Breast epithelium (tissue), 4 donors: ENCODE results near the gene GFOD1. TPM values are rescaled to one million over a fixed set of nuclear protein-coding genes. Genes with fewer than 3 reads are reported as not detected.

ENCODE experiments used
- DNase-seq, 2 donors: peaks; one replicate each; pipeline ENCODE4 v3.0.0-alpha.2; 2019; ENCODE audit warnings: low spot score in 2 of 2
- H3K27ac ChIP-seq, 2 donors: fragments of 200-600 bp; sonication (generic) in 1 of 2; one replicate each; pipeline ENCODE4 v1.5.1; 2016 to 2019; ENCODE audit warnings: mild to moderate bottlenecking in 1 of 2
- H3K27me3 ChIP-seq, 2 donors: fragments of 200-600 bp; sonication (generic) in 1 of 2; one replicate each; pipeline versions ENCODE4 v1.5.1 to v1.6.0; 2017 to 2019; ENCODE audit warnings: control low read depth in 1 of 2, mild to moderate bottlenecking in 1 of 2
- H3K36me3 ChIP-seq: fragments of 200-600 bp; one replicate; pipeline ENCODE4 v1.5.1; 2019
- H3K4me1 ChIP-seq, 2 donors: fragments of 200-600 bp; sonication (generic); one replicate each; pipeline ENCODE4 v1.5.1; 2016 to 2019; ENCODE audit warnings: control low read depth in 1 of 2
- H3K4me3 ChIP-seq, 3 donors: fragments of 200-600 bp; sonication (generic); 1 replicate in 2 of 3; 2 replicates in 1 of 3; pipeline ENCODE4 v1.5.1; 2016 to 2019; ENCODE audit warnings: mild to moderate bottlenecking in 3 of 3, moderate library complexity in 2 of 3
- H3K9me3 ChIP-seq, 2 donors: fragments of 200-600 bp; sonication (generic) in 1 of 2; one replicate each; pipeline ENCODE4 v1.5.1; 2016 to 2019; ENCODE audit warnings: control low read depth in 1 of 2
- CTCF ChIP-seq, 3 donors: fragments of 450-650 bp; IDR thresholded peaks; one replicate each; pipeline ENCODE4 v1.5.1; 2016 to 2017; ENCODE audit warnings: antibody characterized with exemption in 3 of 3, mild to moderate bottlenecking in 3 of 3, moderate library complexity in 3 of 3
- POLR2A ChIP-seq: fragments of 450-650 bp; IDR thresholded peaks from one replicate; pipeline ENCODE4 v1.6.1; 2016; ENCODE audit warnings: antibody characterized with exemption, mild to moderate bottlenecking, moderate library complexity
- POLR2AphosphoS5 ChIP-seq, 3 donors: sonication (generic); formaldehyde crosslinking; IDR thresholded peaks; one replicate each; pipeline ENCODE4 v1.6.1; 2017; ENCODE audit warnings: antibody characterized with exemption in 3 of 3
- intact Hi-C: fragments of 100-400 bp; cut with DNase I; formaldehyde crosslinking; loops from one replicate; pipeline ENCODE4 v1.15.1; 2023; ENCODE audit warnings: low total_unique reads
- total RNA-seq, 3 donors: library from RNA; depleted of rRNA; stranded (reverse); fragments of >200 nt; gene quantifications; one replicate each; pipeline ENCODE4 v1.1.0, GENCODE V29; 2016

Gene GFOD1
- total RNA-seq, 3 donors from 2014 or later: 11.6 to 33.3 (median 23.3) TPM

GRCh38 chr6:13484138-13484708 lies 3.2 kb downstream of the GFOD1 start:
- DNase-seq: no peak
- Histone ChIP-seq H3K36me3 (no peaks in the 10 kb centered on the region), H3K27ac (peak overlapping the region in 1 of 2 donors; percentile 28), H3K4me1 (no peaks in the 10 kb centered on the region), H3K9me3 (no peaks in the 10 kb centered on the region), H3K27me3 (no peaks in the 10 kb centered on the region), H3K4me3 (peak overlapping the region; percentile 75 to 95 (median 79))
- intact Hi-C loops: no loop called here
- TF ChIP-seq POLR2A: no peak
- TF ChIP-seq POLR2AphosphoS5 (IDR thresholded peaks at IDR 0.05): no peak
- no peak for TF ChIP-seq CTCF (IDR thresholded peaks at IDR 0.05)

GRCh38 chr6:13480631-13481501 lies 6.5 kb downstream of the GFOD1 start:
- H3K9me3 ChIP-seq: no peaks in the 10 kb centered on the region
- DNase-seq: no peak
- H3K27me3 ChIP-seq: no peaks in the 10 kb centered on the region
- TF ChIP-seq POLR2AphosphoS5 (IDR thresholded peaks at IDR 0.05) (no peak), CTCF (IDR thresholded peaks at IDR 0.05) (no peak), POLR2A (no peak)
- H3K4me1 ChIP-seq: no peaks in the 10 kb centered on the region
- H3K4me3 ChIP-seq: no peak overlapping the region
- H3K27ac ChIP-seq: no peak overlapping the region
- no peaks in the 10 kb centered on the region for H3K36me3 ChIP-seq
- intact Hi-C loops: no loop called here

- TF ChIP-seq POLR2AphosphoS5 (IDR thresholded peaks at IDR 0.05) (no peak), POLR2A (no peak), CTCF (IDR thresholded peaks at IDR 0.05) (no peak)
- no peak overlapping the region for H3K4me3 ChIP-seq
- H3K4me1 ChIP-seq: no peaks in the 10 kb centered on the region
- H3K27me3 ChIP-seq: no peaks in the 10 kb centered on the region
- H3K36me3 ChIP-seq: no peaks in the 10 kb centered on the region
- no peak overlapping the region for H3K27ac ChIP-seq
- DNase-seq: peak in 1 of 2 donors; percentile 44
- no peaks in the 10 kb centered on the region for H3K9me3 ChIP-seq
- intact Hi-C loops: no loop called here
Observed at GRCh38 chr6:13479971-13480434, 7.4 kb downstream of the GFOD1 start.

- H3K27me3 ChIP-seq: no peaks in the 10 kb centered on the region
- H3K36me3 ChIP-seq: no peaks in the 10 kb centered on the region
- H3K4me3 ChIP-seq: no peak overlapping the region
- intact Hi-C loops: no loop called here
- no peaks in the 10 kb centered on the region for H3K4me1 ChIP-seq
- H3K9me3 ChIP-seq: no peaks in the 10 kb centered on the region
- H3K27ac ChIP-seq: no peak overlapping the region
- no peak for DNase-seq
- TF ChIP-seq POLR2A: no peak
- TF ChIP-seq POLR2AphosphoS5 (IDR thresholded peaks at IDR 0.05): no peak
- no peak for TF ChIP-seq CTCF (IDR thresholded peaks at IDR 0.05)
Observed at GRCh38 chr6:13479206-13479800, 8.1 kb downstream of the GFOD1 start.

GRCh38 chr6:13478525-13478966 lies 8.9 kb downstream of the GFOD1 start:
- Histone ChIP-seq H3K4me3 (no peak overlapping the region), H3K4me1 (no peaks in the 10 kb centered on the region), H3K9me3 (no peaks in the 10 kb centered on the region), H3K36me3 (no peaks in the 10 kb centered on the region), H3K27ac (no peak overlapping the region), H3K27me3 (no peaks in the 10 kb centered on the region)
- TF ChIP-seq POLR2AphosphoS5 (IDR thresholded peaks at IDR 0.05) (no peak), CTCF (IDR thresholded peaks at IDR 0.05) (no peak), POLR2A (no peak)
- DNase-seq: no peak
- intact Hi-C loops: no loop called here
